Trophoblast cell (in vitro differentiated cells and primary cell): ENCODE results near the gene PRKAB1.

ENCODE experiments used
- DNase-seq, 2 donors: peaks; one replicate each; pipeline ENCODE4 v3.0.0-alpha.2; 2016
- H2AFZ ChIP-seq: 2 replicates; pipeline ENCODE4 v1.6.1; 2013; ENCODE audit warnings: low read length, moderate library complexity, mild to moderate bottlenecking; ENCODE audit not compliant: insufficient read depth, poor library complexity
- H2AK5ac ChIP-seq: 2 replicates; pipeline ENCODE4 v1.6.1; 2013; ENCODE audit warnings: mild to moderate bottlenecking, low read length
- H2BK120ac ChIP-seq: 2 replicates; pipeline ENCODE4 v1.6.1; 2013; ENCODE audit warnings: low read length, mild to moderate bottlenecking, moderate library complexity; ENCODE audit not compliant: insufficient read depth, poor library complexity
- H2BK12ac ChIP-seq: 2 replicates; pipeline ENCODE4 v1.6.1; 2013; ENCODE audit warnings: mild to moderate bottlenecking, low read length, moderate library complexity
- H2BK5ac ChIP-seq: 2 replicates; pipeline ENCODE4 v1.6.1; 2013; ENCODE audit warnings: low read length, low read depth, moderate library complexity, mild to moderate bottlenecking; ENCODE audit not compliant: poor library complexity
- H3K14ac ChIP-seq: 2 replicates; pipeline ENCODE4 v1.6.1; 2013; ENCODE audit warnings: mild to moderate bottlenecking, low read length
- H3K18ac ChIP-seq: 2 replicates; pipeline ENCODE4 v1.6.1; 2013; ENCODE audit warnings: mild to moderate bottlenecking, low read length
- H3K23ac ChIP-seq: 2 replicates; pipeline ENCODE4 v1.6.1; 2013; ENCODE audit warnings: low read length
- H3K27ac ChIP-seq: 2 replicates; pipeline ENCODE4 v1.5.1; 2013; ENCODE audit warnings: low read depth, mild to moderate bottlenecking, inconsistent platforms, low read length, moderate library complexity
- H3K27me3 ChIP-seq: 2 replicates; pipeline ENCODE4 v1.6.1; 2013; ENCODE audit warnings: inconsistent platforms, mild to moderate bottlenecking, low read length, moderate library complexity; ENCODE audit not compliant: insufficient read depth
- H3K36me3 ChIP-seq, 2 experiments: 1 replicate in 1 of 2; 2 replicates in 1 of 2; pipeline ENCODE4 v1.6.1; 2013; ENCODE audit warnings: low read length in 2 of 2, mild to moderate bottlenecking in 2 of 2, moderate library complexity in 1 of 2; ENCODE audit not compliant: insufficient read depth in 2 of 2, control insufficient read depth in 1 of 2
- H3K4ac ChIP-seq: 2 replicates; pipeline ENCODE4 v1.6.1; 2013; ENCODE audit warnings: low read depth, mild to moderate bottlenecking, low read length, moderate library complexity
- H3K4me1 ChIP-seq, 2 experiments: 1 replicate in 1 of 2; 2 replicates in 1 of 2; pipeline ENCODE4 v1.6.1; 2013; ENCODE audit warnings: low read length in 2 of 2, mild to moderate bottlenecking in 2 of 2, moderate library complexity in 1 of 2; ENCODE audit not compliant: insufficient read depth in 2 of 2, control insufficient read depth in 1 of 2
- H3K4me2 ChIP-seq: 2 replicates; pipeline ENCODE4 v1.6.1; 2013; ENCODE audit warnings: inconsistent platforms, mild to moderate bottlenecking, low read length, moderate library complexity
- H3K4me3 ChIP-seq: 2 replicates; pipeline ENCODE4 v1.5.1; 2013; ENCODE audit warnings: mild to moderate bottlenecking, low read depth, low read length, inconsistent platforms
- H3K79me1 ChIP-seq: one replicate; pipeline ENCODE4 v1.6.1; 2013; ENCODE audit warnings: low read length
- H3K79me2 ChIP-seq: 2 replicates; pipeline ENCODE4 v1.6.1; 2013; ENCODE audit warnings: low read length, mild to moderate bottlenecking; ENCODE audit not compliant: control insufficient read depth, insufficient read depth, poor library complexity
- H3K9ac ChIP-seq: 2 replicates; pipeline ENCODE4 v1.6.1; 2013; ENCODE audit warnings: mild to moderate bottlenecking, low read length
- H3K9me3 ChIP-seq: 2 replicates; pipeline ENCODE4 v1.6.1; 2013; ENCODE audit warnings: low read depth, mild to moderate bottlenecking, control low read depth, inconsistent platforms, low read length; ENCODE audit not compliant: insufficient read depth
- H4K12ac ChIP-seq: 2 replicates; pipeline ENCODE4 v1.6.1; 2013; ENCODE audit warnings: low read depth, mild to moderate bottlenecking, low read length, moderate library complexity
- H4K8ac ChIP-seq: 2 replicates; pipeline ENCODE4 v1.6.1; 2013; ENCODE audit warnings: low read depth, mild to moderate bottlenecking, low read length, moderate library complexity
- H4K91ac ChIP-seq: one replicate; pipeline ENCODE4 v1.6.1; 2013; ENCODE audit warnings: low read depth, mild to moderate bottlenecking, low read length, moderate library complexity
- WGBS: extraction: QIAGEN DNeasy Blood & Tissue Kit; methylation state at CpG from one replicate; pipeline ENCODE4 v1.1.7; 2013; ENCODE audit warnings: missing lambda C conversion rate; ENCODE audit not compliant: insufficient read length, insufficient coverage; ENCODE audit errors: extremely low coverage; 5-methylcytosine and 5-hydroxymethylcytosine counted together

PRKAB1 gene

DNA sequence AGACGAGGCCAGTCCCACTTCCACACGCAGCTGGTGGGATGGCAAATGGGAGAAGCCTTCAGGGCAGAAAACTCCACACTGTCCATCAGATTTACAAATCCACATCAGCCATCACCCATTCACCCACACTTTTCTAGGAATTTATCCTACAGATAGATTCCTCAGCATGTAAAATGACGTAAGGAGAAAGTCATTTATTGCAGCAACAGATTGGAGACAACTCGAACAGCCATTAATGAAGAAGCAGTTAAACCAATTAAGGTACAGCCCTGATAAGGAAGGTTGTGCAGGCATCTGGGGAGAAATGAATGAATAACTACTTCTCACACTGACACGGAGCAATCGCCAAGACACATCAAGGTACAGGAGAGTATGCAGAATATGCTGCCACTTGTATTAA, 26.2 kb downstream of the PRKAB1 start:
- WGBS: no CpG with 5 or more reads among the region's 6 CpGs
- peaks cover 9 to 15% of the 10 kb centered on the region in 2 experiments for H3K36me3 ChIP-seq
- H3K79me1 ChIP-seq: no peaks in the 10 kb centered on the region
- H4K91ac ChIP-seq: no peak overlapping the region
- no peak overlapping the region for H3K18ac ChIP-seq
- H2AFZ ChIP-seq: no peak overlapping the region
- no peaks in the 10 kb centered on the region for H3K27me3 ChIP-seq
- no peak for DNase-seq
- no peak overlapping the region for H4K8ac ChIP-seq
- H3K23ac ChIP-seq: no peak overlapping the region
- H3K79me2 ChIP-seq: no peaks in the 10 kb centered on the region
- H2AK5ac ChIP-seq: no peak overlapping the region
- H3K4ac ChIP-seq: no peak overlapping the region
- no peak overlapping the region for H3K4me2 ChIP-seq
- no peak overlapping the region for H2BK5ac ChIP-seq
- no peak overlapping the region for H3K9ac ChIP-seq
- H2BK120ac ChIP-seq: no peak overlapping the region
- no peak overlapping the region for H3K14ac ChIP-seq
- H3K27ac ChIP-seq: no peak overlapping the region
- H3K4me3 ChIP-seq: no peak overlapping the region
- H4K12ac ChIP-seq: peak overlapping the region; percentile 37
- H3K4me1 ChIP-seq: peaks cover 2 to 3% of the 10 kb centered on the region in 2 experiments
- no peaks in the 10 kb centered on the region for H3K9me3 ChIP-seq
- no peak overlapping the region for H2BK12ac ChIP-seq

DNA sequence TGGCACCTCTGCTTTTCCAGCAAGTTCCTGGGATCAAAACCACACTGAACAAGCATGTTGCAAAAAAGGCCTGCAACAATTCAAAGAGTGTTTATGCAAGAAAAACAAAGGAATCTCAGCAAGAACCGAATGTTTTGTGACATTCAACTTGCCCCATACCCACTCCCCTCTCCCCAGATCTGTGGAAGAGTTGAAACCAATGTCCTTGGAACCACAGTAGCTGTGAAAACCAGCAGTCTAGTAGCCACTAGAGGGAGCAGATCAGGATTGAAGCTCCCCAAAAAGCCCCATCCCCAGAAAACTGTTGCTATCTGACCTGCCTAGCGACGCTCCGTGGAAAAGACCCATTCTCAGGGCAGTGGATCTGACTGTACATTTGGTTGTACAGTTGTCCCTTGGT, 27.1 kb downstream of the PRKAB1 start:
- Histone ChIP-seq H4K8ac (no peak overlapping the region), H3K18ac (no peak overlapping the region), H2BK12ac (no peak overlapping the region), H3K9me3 (no peaks in the 10 kb centered on the region), H3K27ac (no peak overlapping the region), H3K23ac (no peak overlapping the region), H3K4me3 (no peak overlapping the region), H3K14ac (no peak overlapping the region), H3K79me1 (no peaks in the 10 kb centered on the region), H2AK5ac (no peak overlapping the region), H3K4ac (no peak overlapping the region), H3K36me3 (peaks cover 14 to 16% of the 10 kb centered on the region in 2 experiments), H3K9ac (no peak overlapping the region), H2AFZ (no peak overlapping the region), H4K91ac (no peak overlapping the region), H3K27me3 (no peaks in the 10 kb centered on the region), H4K12ac (no peak overlapping the region), H2BK120ac (no peak overlapping the region), H2BK5ac (no peak overlapping the region), H3K79me2 (no peaks in the 10 kb centered on the region), H3K4me1 (peaks cover 2 to 3% of the 10 kb centered on the region in 2 experiments), H3K4me2 (no peak overlapping the region)
- no peak for DNase-seq
- no CpG with 5 or more reads among the region's 4 CpGs for WGBS

- no CpG with 5 or more reads among the region's 5 CpGs for WGBS
- Histone ChIP-seq H3K27ac (no peak overlapping the region), H3K79me2 (no peaks in the 10 kb centered on the region), H3K27me3 (no peaks in the 10 kb centered on the region), H3K36me3 (peaks cover 21 to 24% of the 10 kb centered on the region in 2 experiments), H3K23ac (no peak overlapping the region), H3K14ac (no peak overlapping the region), H2BK5ac (no peak overlapping the region), H3K18ac (no peak overlapping the region), H3K4ac (no peak overlapping the region), H3K4me2 (no peak overlapping the region), H2BK12ac (no peak overlapping the region), H2AK5ac (no peak overlapping the region), H3K9ac (no peak overlapping the region), H3K9me3 (peaks cover 3% of the 10 kb centered on the region), H4K91ac (no peak overlapping the region), H2BK120ac (no peak overlapping the region), H2AFZ (no peak overlapping the region), H4K12ac (no peak overlapping the region), H3K79me1 (no peaks in the 10 kb centered on the region), H4K8ac (no peak overlapping the region), H3K4me3 (no peak overlapping the region), H3K4me1 (peaks cover 2 to 3% of the 10 kb centered on the region in 2 experiments)
- DNase-seq: no peak
Measured at GRCh38 chr12:119696943-119697342, 29.0 kb downstream of the PRKAB1 start.

DNA sequence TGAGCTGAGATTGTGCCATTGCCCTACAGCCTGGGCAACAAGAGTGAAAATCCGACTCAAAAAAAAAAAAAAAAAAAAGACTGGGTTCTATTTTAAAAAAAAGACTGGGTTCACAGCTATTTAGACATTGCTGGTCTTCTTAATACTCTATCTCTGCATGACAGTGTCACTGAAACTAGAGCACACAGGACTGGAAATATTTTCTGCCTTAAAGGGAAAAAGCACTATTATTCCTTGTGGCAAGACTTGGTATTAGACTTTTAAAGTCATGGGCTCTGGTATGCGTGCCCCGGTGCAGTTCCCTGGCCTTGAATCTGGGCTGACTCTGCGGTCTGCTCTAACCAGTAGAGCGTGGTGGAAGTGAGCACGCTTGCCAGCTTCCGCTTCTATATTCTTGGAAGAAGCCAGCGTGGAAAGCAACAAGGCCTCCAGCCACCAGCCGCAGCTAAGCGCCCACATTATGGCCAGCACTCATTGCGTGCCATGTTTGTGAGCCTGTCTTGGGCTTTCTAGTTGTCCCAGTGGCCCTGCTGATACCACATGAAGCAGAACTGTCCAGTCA, 31.3 kb downstream of the PRKAB1 start:
- Histone ChIP-seq H2AFZ (no peak overlapping the region), H2BK120ac (no peak overlapping the region), H3K27me3 (no peaks in the 10 kb centered on the region), H3K9ac (no peak overlapping the region), H2AK5ac (no peak overlapping the region), H4K12ac (no peak overlapping the region), H3K4me2 (no peak overlapping the region), H2BK12ac (no peak overlapping the region), H4K91ac (no peak overlapping the region), H3K23ac (no peak overlapping the region), H3K4me3 (no peak overlapping the region), H3K14ac (no peak overlapping the region), H3K4me1 (peaks cover 2 to 3% of the 10 kb centered on the region in 2 experiments), H3K18ac (no peak overlapping the region), H4K8ac (no peak overlapping the region), H3K79me1 (no peaks in the 10 kb centered on the region), H3K9me3 (peaks cover 3% of the 10 kb centered on the region), H3K4ac (no peak overlapping the region), H3K27ac (no peak overlapping the region), H2BK5ac (no peak overlapping the region), H3K79me2 (no peaks in the 10 kb centered on the region), H3K36me3 (peaks cover 27 to 31% of the 10 kb centered on the region in 2 experiments)
- WGBS: no CpG with 5 or more reads among the region's 11 CpGs
- no peak for DNase-seq
